Gastroesophageal sphincter (tissue), 3 donors: ENCODE data around the gene CFAP210.

Source experiments
- CTCF ChIP-seq, 4 experiments: fragments of 200-600 bp in 2 of 4; fragments of 450-650 bp in 2 of 4; sonication (generic) in 1 of 4; IDR thresholded peaks; one replicate each; pipeline ENCODE4 v1.5.1; 2017 to 2019; ENCODE audit warnings: antibody characterized with exemption in 4 of 4, mild to moderate bottlenecking in 2 of 4, moderate library complexity in 2 of 4
- POLR2A ChIP-seq, 2 donors: fragments of 450-650 bp; IDR thresholded peaks; one replicate each; pipeline ENCODE4 v1.6.1; 2017; ENCODE audit warnings: antibody characterized with exemption in 2 of 2, mild to moderate bottlenecking in 2 of 2, moderate library complexity in 1 of 2
- POLR2AphosphoS5 ChIP-seq: sonication (generic); formaldehyde crosslinking; IDR thresholded peaks from one replicate; pipeline ENCODE4 v1.6.1; 2017; ENCODE audit warnings: antibody characterized with exemption

- TF ChIP-seq CTCF (IDR thresholded peaks at IDR 0.05) (no peak), POLR2A (IDR thresholded peaks at IDR 0.05) (no peak), POLR2AphosphoS5 (no peak)
Measured at GRCh38 chr2:169644173-169644572, 50.0 kb downstream of the CFAP210 start.
